ENCODE results near the gene KRT222. TPM values are rescaled to one million over a fixed set of nuclear protein-coding genes. Genes with fewer than 3 reads are reported as not detected.

KRT222 gene
- total RNA-seq, 6 experiments from 2014 or later = 1.2 to 3.2 (median 1.9) TPM

DNA sequence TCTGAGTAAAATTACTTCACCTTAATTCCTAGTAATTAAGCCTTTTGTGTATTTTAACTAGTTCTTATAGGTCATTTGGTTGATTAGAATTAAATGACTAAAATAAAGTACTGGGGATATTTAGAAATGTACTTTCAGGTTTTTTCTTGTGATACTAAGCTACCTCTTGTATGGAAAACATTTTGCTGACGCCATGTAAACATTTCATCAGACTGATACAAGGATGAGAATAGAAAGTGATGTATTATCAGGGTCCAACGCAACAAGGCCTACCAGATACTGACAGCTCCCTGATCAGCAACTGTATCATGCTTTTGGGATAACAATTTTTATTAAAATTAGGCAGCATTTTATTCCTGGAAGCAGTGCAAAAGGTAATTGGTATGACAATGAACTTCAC is 19.0 kb downstream of the KRT222 start:
- DNase-seq (no peak), ATAC-seq (no peak)
- Histone ChIP-seq H3K4me1 (peaks cover 0 to 18% (median 1%) of the 10 kb centered on the region in 4 donors), H3K9me3 (no peaks in the 10 kb centered on the region), H3K36me3 (peaks cover 0 to 36% (median 7%) of the 10 kb centered on the region in 4 donors), H3K27ac (no peak overlapping the region), H3K27me3 (no peaks in the 10 kb centered on the region), H3K4me3 (no peak overlapping the region)
- TF ChIP-seq, protein P1, sequence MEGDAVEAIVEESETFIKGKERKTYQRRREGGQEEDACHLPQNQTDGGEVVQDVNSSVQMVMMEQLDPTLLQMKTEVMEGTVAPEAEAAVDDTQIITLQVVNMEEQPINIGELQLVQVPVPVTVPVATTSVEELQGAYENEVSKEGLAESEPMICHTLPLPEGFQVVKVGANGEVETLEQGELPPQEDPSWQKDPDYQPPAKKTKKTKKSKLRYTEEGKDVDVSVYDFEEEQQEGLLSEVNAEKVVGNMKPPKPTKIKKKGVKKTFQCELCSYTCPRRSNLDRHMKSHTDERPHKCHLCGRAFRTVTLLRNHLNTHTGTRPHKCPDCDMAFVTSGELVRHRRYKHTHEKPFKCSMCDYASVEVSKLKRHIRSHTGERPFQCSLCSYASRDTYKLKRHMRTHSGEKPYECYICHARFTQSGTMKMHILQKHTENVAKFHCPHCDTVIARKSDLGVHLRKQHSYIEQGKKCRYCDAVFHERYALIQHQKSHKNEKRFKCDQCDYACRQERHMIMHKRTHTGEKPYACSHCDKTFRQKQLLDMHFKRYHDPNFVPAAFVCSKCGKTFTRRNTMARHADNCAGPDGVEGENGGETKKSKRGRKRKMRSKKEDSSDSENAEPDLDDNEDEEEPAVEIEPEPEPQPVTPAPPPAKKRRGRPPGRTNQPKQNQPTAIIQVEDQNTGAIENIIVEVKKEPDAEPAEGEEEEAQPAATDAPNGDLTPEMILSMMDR (IDR thresholded peaks at IDR 0.05) = no peak
- TF ChIP-seq POLR2A (IDR thresholded peaks at IDR 0.05) = no peak
- 40% methylated on average over 2 of the region's 2 CpGs for WGBS (ENCODE audit: insufficient coverage, low coverage, low lambda C conversion rate, missing lambda C conversion rate)
- intact Hi-C loops (cut with DNase I) = no loop called here

DNA sequence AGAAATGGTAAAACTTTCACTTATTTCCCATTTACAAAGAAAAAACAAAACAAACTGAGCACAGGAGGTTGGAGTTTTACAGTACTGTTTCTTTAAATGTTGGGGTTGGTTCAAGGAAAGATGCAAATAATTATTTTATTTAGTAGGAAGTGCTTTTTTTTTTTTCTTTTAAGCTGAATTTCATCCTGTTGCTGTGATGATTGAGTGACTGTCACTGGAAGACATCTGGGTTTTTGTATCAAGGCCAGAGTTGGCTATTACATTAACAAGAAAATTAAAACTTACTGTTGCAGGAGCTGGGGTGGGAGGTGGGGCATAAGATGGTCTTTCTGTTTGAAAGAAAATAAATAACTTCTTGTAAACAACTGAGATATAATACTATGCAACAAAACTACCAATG is 19.7 kb downstream of the KRT222 start:
- Histone ChIP-seq H3K36me3 (peaks cover 0 to 36% (median 7%) of the 10 kb centered on the region in 4 donors), H3K27me3 (no peaks in the 10 kb centered on the region), H3K27ac (no peak overlapping the region), H3K4me1 (peaks cover 0 to 18% (median 1%) of the 10 kb centered on the region in 4 donors), H3K4me3 (no peak overlapping the region), H3K9me3 (no peaks in the 10 kb centered on the region)
- TF ChIP-seq POLR2A (IDR thresholded peaks at IDR 0.05) = no peak
- TF ChIP-seq, protein P1 (IDR thresholded peaks at IDR 0.05) = no peak
- intact Hi-C loops (cut with DNase I) = no loop called here
- DNase-seq (no peak), ATAC-seq (no peak)

DNA sequence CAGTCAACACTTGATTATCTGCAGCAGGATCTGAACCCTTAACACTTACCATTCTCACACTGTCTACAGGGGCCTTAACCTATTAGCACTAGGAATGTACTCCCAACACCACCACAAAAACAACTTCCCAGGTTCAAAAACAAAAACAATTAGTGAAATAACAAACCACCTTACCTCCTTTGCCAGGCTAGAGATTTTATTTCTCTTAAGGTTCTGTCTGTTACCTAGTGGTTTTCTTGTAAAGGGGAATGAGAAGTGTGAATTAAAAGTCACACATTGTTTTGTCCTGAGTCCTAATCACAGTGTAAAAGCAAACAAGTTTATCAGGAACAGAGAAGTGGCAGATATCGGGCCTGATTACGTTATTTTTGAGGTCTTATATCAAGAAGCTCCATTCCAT is 27.0 kb downstream of the KRT222 start:
- Histone ChIP-seq H3K27ac (no peak overlapping the region), H3K4me3 (no peak overlapping the region), H3K9me3 (no peaks in the 10 kb centered on the region), H3K4me1 (no peaks in the 10 kb centered on the region), H3K36me3 (peaks cover 0 to 74% (median 33%) of the 10 kb centered on the region in 4 donors), H3K27me3 (no peaks in the 10 kb centered on the region)
- DNase-seq = no peak
- TF ChIP-seq POLR2A (IDR thresholded peaks at IDR 0.05) = no peak
- TF ChIP-seq, protein P1 (IDR thresholded peaks at IDR 0.05) = no peak
- intact Hi-C loops (cut with DNase I) = no loop called here
- ATAC-seq = no peak
- WGBS (ENCODE audit: insufficient coverage, low coverage, low lambda C conversion rate, missing lambda C conversion rate) = 26% methylated on average over 2 of the region's 2 CpGs

DNA sequence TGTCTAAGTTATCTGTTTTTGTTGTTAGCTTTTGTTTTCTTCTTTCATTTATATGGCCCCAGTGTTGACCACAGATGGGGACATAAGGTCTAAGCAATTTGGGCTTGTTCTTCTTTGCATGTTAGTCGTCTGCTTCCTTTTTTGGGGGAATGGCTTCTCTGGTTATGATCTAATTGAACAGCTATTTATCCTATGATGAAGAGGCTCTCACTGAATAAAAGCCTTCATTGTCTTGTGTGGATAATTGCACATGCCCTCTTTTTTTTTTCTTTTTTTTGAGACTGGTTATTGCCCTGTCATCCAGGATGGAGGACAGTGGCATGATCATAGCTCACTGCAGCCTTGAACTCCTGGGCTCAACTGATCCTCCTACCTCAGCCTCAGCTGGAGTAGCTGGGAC is 31.1 kb downstream of the KRT222 start:
- Histone ChIP-seq H3K27ac (no peak overlapping the region), H3K4me3 (no peak overlapping the region), H3K4me1 (no peaks in the 10 kb centered on the region), H3K27me3 (no peaks in the 10 kb centered on the region), H3K9me3 (no peaks in the 10 kb centered on the region), H3K36me3 (peaks cover 13 to 85% (median 43%) of the 10 kb centered on the region in 4 donors)
- no peak for DNase-seq
- TF ChIP-seq, protein P1 (IDR thresholded peaks at IDR 0.05) = no peak
- no peak for TF ChIP-seq POLR2A (IDR thresholded peaks at IDR 0.05)
- no peak for ATAC-seq
- WGBS (ENCODE audit: insufficient coverage, low coverage, low lambda C conversion rate, missing lambda C conversion rate) = 91% methylated on average over 1 of the region's 1 CpG
- intact Hi-C loops (cut with DNase I) = no loop called here

DNA sequence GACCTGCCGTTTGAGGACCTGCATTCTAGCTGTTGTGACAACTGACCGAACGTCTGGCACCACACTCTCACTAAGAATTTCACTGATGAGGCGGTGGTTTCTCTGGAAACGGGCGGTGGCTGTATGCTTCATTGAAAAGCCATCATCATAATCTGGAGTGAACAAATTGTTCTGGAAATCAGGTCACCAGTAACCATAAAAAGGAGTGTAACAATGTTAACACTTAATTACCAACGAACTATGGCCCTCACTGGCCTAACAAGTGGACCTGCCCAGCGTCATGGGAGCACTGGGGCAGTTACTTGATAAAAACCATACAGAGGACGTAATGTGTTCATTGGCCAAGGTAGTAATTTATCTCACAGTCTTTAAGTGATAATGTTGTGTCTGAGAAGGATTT is 32.8 kb downstream of the KRT222 start:
- intact Hi-C loops (cut with DNase I) = no loop called here
- Histone ChIP-seq H3K4me3 (no peak overlapping the region), H3K36me3 (peaks cover 13 to 91% (median 49%) of the 10 kb centered on the region in 4 donors), H3K4me1 (no peaks in the 10 kb centered on the region), H3K27me3 (no peaks in the 10 kb centered on the region), H3K27ac (no peak overlapping the region), H3K9me3 (no peaks in the 10 kb centered on the region)
- WGBS (ENCODE audit: insufficient coverage, low coverage, low lambda C conversion rate, missing lambda C conversion rate) = 79% methylated on average over 9 of the region's 9 CpGs
- DNase-seq (no peak), ATAC-seq (no peak)
- TF ChIP-seq POLR2A (IDR thresholded peaks at IDR 0.05) = no peak
- TF ChIP-seq, protein P1 (IDR thresholded peaks at IDR 0.05) = no peak

Measured in right lobe of liver (tissue), 6 donors.